SK-N-SH treated with all-trans-retinoic acid at 6 μM for 48 hours (cell line): ENCODE data around the gene GPR63.

Source experiments
- ATAC-seq: fragments of 200-7000 bp; cut with Tn5 transposase; 3 replicates; pipeline ENCODE4 v1.9.1; 2020; ENCODE audit warnings: mild to moderate bottlenecking, moderate library complexity
- ARNTL ChIP-seq: fragments of 450-650 bp; formaldehyde crosslinking; IDR thresholded peaks from 2 replicates; pipeline ENCODE4 v1.5.0; 2020; ENCODE audit warnings: low read depth, mild to moderate bottlenecking, moderate library complexity, borderline replicate concordance
- BACH2 ChIP-seq: fragments of 250-450 bp; sonication (Bioruptor Pico); IDR thresholded peaks from 2 replicates; pipeline ENCODE4 v1.9.0; 2021; ENCODE audit warnings: mild to moderate bottlenecking, borderline replicate concordance
- CSDC2 ChIP-seq: fragments of 250-450 bp; sonication (Bioruptor Pico); IDR thresholded peaks from 2 replicates; pipeline ENCODE4 v1.5.0; 2020; ENCODE audit warnings: mild to moderate bottlenecking, moderate library complexity
- ESRRG ChIP-seq: fragments of 250-450 bp; sonication (Bioruptor Pico); IDR thresholded peaks from 2 replicates; pipeline ENCODE4 v1.6.1; 2021; ENCODE audit warnings: mild to moderate bottlenecking
- GLIS3 ChIP-seq: fragments of 250-450 bp; sonication (Bioruptor Pico); IDR thresholded peaks from 2 replicates; pipeline ENCODE4 v1.5.0; 2020; ENCODE audit warnings: mild to moderate bottlenecking, moderate library complexity
- ISL1 ChIP-seq: fragments of 250-450 bp; sonication (Bioruptor Pico); IDR thresholded peaks from 2 replicates; pipeline ENCODE4 v2.1.2; 2022; ENCODE audit warnings: mild to moderate bottlenecking, moderate library complexity
- OSR1 ChIP-seq: fragments of 250-450 bp; sonication (Bioruptor Pico); IDR thresholded peaks from 2 replicates; pipeline ENCODE4 v1.8.0; 2022; ENCODE audit warnings: moderate library complexity, mild to moderate bottlenecking, inconsistent platforms
- PPARA ChIP-seq: fragments of 250-450 bp; sonication (Bioruptor Pico); IDR thresholded peaks from 2 replicates; pipeline ENCODE4 v1.5.0; 2020; ENCODE audit warnings: mild to moderate bottlenecking, borderline replicate concordance
- RARB ChIP-seq: fragments of 250-450 bp; sonication (Bioruptor Pico); IDR thresholded peaks from 2 replicates; pipeline ENCODE4 v1.8.0; 2021; ENCODE audit warnings: mild to moderate bottlenecking, moderate library complexity
- SNAI2 ChIP-seq: fragments of 250-450 bp; sonication (Bioruptor Pico); IDR thresholded peaks from 2 replicates; pipeline ENCODE4 v1.5.0; 2020; ENCODE audit warnings: mild to moderate bottlenecking, moderate library complexity
- TOX ChIP-seq: fragments of 250-450 bp; sonication (Bioruptor Pico); IDR thresholded peaks from 2 replicates; pipeline ENCODE4 v1.8.0; 2021; ENCODE audit warnings: mild to moderate bottlenecking, moderate library complexity, borderline replicate concordance
- ZC3H10 ChIP-seq: fragments of 250-450 bp; sonication (Bioruptor Pico); IDR thresholded peaks from 2 replicates; pipeline ENCODE4 v1.5.1; 2021; ENCODE audit warnings: mild to moderate bottlenecking, moderate library complexity
- ZFP3 ChIP-seq: fragments of 250-450 bp; sonication (Bioruptor Pico); IDR thresholded peaks from 2 replicates; pipeline ENCODE4 v1.5.0; 2020; ENCODE audit warnings: mild to moderate bottlenecking, moderate library complexity
- ZFP30 ChIP-seq: fragments of 450-650 bp; formaldehyde crosslinking; IDR thresholded peaks from 2 replicates; pipeline ENCODE4 v1.5.0; 2022; ENCODE audit warnings: mild to moderate bottlenecking, moderate library complexity
- ZNF565 ChIP-seq: fragments of 450-650 bp; formaldehyde crosslinking; conservative IDR thresholded peaks from 2 replicates; pipeline ENCODE4 v1.5.0; 2020; ENCODE audit warnings: low read depth, mild to moderate bottlenecking, moderate library complexity
- ZNF8 ChIP-seq: fragments of 450-650 bp; formaldehyde crosslinking; IDR thresholded peaks from 2 replicates; pipeline ENCODE4 v1.5.0; 2020; ENCODE audit warnings: mild to moderate bottlenecking, moderate library complexity
- TF ChIP-seq, protein P1 (sequence below): fragments of 250-450 bp; sonication (Bioruptor Pico); IDR thresholded peaks from 2 replicates; pipeline ENCODE4 v1.5.0; 2020; ENCODE audit warnings: mild to moderate bottlenecking, moderate library complexity
- TF ChIP-seq, protein P2 (sequence below): fragments of 250-450 bp; sonication (Bioruptor Pico); IDR thresholded peaks from 2 replicates; pipeline ENCODE4 v1.5.1; 2021; ENCODE audit warnings: mild to moderate bottlenecking, moderate library complexity
- TF ChIP-seq, protein P3 (sequence below): fragments of 250-450 bp; sonication (Bioruptor Pico); IDR thresholded peaks from 2 replicates; pipeline ENCODE4 v1.5.1; 2020; ENCODE audit warnings: low read depth, mild to moderate bottlenecking, moderate library complexity
- TF ChIP-seq, protein P4 (sequence below): fragments of 250-450 bp; sonication (Bioruptor Pico); IDR thresholded peaks from 2 replicates; pipeline ENCODE4 v1.8.0; 2020; ENCODE audit warnings: mild to moderate bottlenecking, moderate library complexity, borderline replicate concordance

Gene GPR63

DNA sequence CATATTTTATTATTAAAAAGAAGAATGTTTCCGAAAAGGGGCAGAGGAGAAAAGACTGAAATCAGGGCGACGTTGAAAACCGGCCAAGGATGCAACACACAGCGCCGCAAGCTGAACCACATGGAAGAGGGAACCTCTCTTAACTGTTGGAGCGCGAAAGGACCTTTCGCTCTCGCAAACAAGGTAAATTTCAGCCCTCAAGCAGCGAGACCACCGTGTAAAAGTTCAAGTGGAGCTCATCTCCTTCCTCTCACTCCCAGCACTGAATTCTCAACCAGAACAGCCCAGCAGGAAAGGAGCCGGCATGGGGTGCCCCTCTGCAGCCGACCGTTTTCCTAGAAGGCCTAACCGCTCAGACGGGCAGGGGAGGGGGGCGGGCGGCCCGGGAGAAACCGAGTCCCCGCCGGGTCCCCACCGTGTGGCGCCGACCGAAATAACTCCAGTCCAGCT, 621 bp downstream of the GPR63 start (continued):
- TF ChIP-seq, protein P1, sequence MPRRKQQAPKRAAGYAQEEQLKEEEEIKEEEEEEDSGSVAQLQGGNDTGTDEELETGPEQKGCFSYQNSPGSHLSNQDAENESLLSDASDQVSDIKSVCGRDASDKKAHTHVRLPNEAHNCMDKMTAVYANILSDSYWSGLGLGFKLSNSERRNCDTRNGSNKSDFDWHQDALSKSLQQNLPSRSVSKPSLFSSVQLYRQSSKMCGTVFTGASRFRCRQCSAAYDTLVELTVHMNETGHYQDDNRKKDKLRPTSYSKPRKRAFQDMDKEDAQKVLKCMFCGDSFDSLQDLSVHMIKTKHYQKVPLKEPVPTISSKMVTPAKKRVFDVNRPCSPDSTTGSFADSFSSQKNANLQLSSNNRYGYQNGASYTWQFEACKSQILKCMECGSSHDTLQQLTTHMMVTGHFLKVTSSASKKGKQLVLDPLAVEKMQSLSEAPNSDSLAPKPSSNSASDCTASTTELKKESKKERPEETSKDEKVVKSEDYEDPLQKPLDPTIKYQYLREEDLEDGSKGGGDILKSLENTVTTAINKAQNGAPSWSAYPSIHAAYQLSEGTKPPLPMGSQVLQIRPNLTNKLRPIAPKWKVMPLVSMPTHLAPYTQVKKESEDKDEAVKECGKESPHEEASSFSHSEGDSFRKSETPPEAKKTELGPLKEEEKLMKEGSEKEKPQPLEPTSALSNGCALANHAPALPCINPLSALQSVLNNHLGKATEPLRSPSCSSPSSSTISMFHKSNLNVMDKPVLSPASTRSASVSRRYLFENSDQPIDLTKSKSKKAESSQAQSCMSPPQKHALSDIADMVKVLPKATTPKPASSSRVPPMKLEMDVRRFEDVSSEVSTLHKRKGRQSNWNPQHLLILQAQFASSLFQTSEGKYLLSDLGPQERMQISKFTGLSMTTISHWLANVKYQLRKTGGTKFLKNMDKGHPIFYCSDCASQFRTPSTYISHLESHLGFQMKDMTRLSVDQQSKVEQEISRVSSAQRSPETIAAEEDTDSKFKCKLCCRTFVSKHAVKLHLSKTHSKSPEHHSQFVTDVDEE (CRISPR knock-in tag), result no peak
- TF ChIP-seq ESRRG (CRISPR knock-in tag), result no peak

DNA sequence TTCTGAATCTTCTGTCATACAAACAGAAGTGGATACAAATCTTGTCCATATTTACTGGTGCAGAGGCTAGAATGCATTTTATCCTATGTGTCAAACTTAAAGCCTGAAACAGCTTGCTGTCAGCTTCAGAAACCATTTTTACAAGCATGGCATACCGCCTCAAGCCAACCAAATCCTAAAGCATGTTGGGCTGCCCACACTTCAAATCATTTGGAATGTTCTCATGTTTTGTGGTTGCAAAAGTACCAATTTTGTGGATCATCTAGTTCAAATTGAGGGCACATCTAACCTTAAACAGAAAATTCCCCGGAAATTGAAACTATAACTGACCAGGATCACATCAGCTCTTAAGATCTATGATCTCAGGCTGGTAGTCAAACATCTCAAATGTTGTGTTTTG, 3.2 kb downstream of the GPR63 start:
- TF ChIP-seq ESRRG (CRISPR knock-in tag) (no peak), SNAI2 (CRISPR knock-in tag) (no peak), PPARA (CRISPR knock-in tag) (no peak), OSR1 (no peak), ZNF8 (CRISPR knock-in tag) (no peak), TOX (CRISPR knock-in tag) (no peak), GLIS3 (no peak), CSDC2 (CRISPR knock-in tag) (no peak), ZNF565 (CRISPR knock-in tag) (no peak), BACH2 (CRISPR knock-in tag) (no peak), ISL1 (CRISPR knock-in tag) (no peak), ZC3H10 (CRISPR knock-in tag) (no peak), ARNTL (CRISPR knock-in tag) (no peak)
- TF ChIP-seq, protein P2, sequence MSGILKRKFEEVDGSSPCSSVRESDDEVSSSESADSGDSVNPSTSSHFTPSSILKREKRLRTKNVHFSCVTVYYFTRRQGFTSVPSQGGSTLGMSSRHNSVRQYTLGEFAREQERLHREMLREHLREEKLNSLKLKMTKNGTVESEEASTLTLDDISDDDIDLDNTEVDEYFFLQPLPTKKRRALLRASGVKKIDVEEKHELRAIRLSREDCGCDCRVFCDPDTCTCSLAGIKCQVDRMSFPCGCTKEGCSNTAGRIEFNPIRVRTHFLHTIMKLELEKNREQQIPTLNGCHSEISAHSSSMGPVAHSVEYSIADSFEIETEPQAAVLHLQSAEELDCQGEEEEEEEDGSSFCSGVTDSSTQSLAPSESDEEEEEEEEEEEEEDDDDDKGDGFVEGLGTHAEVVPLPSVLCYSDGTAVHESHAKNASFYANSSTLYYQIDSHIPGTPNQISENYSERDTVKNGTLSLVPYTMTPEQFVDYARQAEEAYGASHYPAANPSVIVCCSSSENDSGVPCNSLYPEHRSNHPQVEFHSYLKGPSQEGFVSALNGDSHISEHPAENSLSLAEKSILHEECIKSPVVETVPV, result no peak
- TF ChIP-seq, protein P1 (CRISPR knock-in tag), result no peak
- TF ChIP-seq, protein P3, sequence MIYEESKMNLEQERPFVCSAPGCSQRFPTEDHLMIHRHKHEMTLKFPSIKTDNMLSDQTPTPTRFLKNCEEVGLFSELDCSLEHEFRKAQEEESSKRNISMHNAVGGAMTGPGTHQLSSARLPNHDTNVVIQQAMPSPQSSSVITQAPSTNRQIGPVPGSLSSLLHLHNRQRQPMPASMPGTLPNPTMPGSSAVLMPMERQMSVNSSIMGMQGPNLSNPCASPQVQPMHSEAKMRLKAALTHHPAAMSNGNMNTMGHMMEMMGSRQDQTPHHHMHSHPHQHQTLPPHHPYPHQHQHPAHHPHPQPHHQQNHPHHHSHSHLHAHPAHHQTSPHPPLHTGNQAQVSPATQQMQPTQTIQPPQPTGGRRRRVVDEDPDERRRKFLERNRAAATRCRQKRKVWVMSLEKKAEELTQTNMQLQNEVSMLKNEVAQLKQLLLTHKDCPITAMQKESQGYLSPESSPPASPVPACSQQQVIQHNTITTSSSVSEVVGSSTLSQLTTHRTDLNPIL, result no peak
- TF ChIP-seq, protein P4, sequence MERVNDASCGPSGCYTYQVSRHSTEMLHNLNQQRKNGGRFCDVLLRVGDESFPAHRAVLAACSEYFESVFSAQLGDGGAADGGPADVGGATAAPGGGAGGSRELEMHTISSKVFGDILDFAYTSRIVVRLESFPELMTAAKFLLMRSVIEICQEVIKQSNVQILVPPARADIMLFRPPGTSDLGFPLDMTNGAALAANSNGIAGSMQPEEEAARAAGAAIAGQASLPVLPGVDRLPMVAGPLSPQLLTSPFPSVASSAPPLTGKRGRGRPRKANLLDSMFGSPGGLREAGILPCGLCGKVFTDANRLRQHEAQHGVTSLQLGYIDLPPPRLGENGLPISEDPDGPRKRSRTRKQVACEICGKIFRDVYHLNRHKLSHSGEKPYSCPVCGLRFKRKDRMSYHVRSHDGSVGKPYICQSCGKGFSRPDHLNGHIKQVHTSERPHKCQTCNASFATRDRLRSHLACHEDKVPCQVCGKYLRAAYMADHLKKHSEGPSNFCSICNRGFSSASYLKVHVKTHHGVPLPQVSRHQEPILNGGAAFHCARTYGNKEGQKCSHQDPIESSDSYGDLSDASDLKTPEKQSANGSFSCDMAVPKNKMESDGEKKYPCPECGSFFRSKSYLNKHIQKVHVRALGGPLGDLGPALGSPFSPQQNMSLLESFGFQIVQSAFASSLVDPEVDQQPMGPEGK (CRISPR knock-in tag), result no peak
- ATAC-seq, result no peak

DNA sequence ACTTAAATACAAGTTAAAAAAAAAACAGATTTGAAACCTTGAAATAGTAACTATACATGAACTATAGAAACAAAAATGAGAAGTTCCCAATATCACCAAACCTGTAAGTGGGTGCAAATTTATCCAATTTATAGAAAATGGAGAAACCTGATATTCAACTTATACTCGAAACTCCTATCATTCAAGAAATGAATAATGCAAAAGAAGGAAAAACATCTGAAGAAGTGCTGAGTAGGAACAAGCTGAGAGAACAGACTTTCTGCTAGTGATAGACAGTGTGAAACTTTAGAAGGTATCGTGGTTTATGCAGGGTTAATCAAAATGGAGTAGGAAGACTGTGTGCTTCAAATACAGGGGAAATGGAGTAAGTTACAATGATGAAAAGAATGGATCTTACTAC, 4.5 kb downstream of the GPR63 start:
- TF ChIP-seq OSR1 (no peak), GLIS3 (no peak), ZFP3 (CRISPR knock-in tag) (no peak), ZFP30 (CRISPR knock-in tag) (no peak), RARB (no peak), ISL1 (CRISPR knock-in tag) (no peak), ARNTL (CRISPR knock-in tag) (no peak)
- TF ChIP-seq, protein P2, result no peak
- ATAC-seq, result no peak
